ENCODE results near the gene IL17C.

Gene IL17C

GRCh38 chr16:88645941-88646340, 7.6 kb downstream of the IL17C start:
- no peak for DNase-seq (ENCODE audit: low read depth)

DNA sequence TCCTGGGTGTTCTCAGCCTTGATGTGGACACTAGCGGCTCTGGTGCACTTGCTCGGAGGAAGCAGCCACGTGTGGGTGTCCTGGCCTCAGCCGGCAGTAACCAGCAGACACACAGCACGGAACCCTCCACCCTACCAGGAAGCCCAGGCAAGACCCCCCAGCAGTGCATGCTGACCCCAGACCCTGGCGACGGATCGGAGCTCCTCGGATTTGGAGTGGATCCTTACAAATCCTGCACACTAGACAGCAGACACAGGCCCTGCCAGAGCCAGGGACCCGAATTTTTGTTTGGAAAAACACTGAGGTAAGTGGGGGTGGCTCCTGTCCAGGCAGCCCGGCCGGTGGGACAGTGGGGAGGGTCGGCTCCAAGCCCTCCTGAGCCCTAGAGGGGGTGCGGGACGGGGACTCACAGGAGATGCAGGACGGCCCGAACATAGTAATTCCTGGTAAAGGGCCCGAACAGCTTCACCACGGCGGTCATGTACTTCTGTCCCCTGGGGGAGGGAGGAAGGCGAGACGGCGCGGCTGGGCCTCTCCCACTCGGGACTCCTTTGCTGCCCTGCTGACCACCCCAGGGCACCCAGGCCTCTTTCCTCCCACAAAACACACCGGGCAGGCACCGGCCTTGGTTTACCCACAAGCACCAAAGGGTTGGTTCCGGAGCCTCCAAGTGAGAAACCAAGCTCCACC, 8.1 kb downstream of the IL17C start:
- DNase-seq (ENCODE audit: low read depth), result no peak

DNA sequence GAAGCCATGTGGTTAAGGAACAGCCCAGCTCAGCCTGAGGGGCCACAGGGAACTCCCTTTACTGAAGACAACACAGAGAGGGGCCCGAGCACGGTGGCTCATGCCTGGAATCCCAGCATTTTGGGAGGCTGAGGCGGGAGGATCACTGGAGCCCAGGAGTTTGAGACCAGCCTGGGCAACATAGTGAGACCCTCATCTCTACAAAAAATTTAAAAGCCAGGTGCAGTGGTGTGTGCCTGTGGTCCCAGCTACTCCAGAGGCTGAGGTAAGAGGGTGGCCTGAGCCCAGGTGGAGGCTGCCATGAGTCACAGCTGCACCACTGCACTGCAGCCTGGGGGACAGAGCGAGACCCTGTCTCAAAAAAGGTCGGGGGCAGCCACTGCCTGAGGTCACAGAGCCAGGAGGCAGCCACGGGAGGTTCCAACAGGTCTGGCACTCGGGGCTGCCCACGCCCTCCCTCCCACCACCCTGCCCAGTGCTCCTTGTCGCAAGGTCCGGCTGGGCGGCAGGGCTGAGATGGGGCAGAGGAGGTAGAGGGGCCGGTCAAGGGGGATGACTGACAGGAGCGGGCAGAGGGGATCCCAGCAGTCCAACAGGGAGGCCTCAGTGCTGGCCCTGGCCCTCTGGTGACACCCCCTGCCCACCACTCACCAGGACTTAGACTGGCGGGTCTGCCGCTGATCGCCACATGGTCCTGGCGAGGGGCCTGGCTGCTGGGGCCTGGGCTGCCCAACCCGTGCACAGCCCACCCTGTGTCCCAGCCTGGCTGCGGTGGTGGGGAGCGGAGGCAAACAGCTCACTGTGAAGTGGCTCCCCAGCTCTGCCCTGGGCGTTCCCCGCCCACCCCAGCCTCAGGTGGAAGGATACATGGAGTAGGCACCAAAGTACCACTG, 9.1 kb downstream of the IL17C start:
- DNase-seq (ENCODE audit: low read depth), result no peak

GRCh38 chr16:88649195-88649923, 11.0 kb downstream of the IL17C start:
- DNase-seq (ENCODE audit: low read depth), result no peak

DNA sequence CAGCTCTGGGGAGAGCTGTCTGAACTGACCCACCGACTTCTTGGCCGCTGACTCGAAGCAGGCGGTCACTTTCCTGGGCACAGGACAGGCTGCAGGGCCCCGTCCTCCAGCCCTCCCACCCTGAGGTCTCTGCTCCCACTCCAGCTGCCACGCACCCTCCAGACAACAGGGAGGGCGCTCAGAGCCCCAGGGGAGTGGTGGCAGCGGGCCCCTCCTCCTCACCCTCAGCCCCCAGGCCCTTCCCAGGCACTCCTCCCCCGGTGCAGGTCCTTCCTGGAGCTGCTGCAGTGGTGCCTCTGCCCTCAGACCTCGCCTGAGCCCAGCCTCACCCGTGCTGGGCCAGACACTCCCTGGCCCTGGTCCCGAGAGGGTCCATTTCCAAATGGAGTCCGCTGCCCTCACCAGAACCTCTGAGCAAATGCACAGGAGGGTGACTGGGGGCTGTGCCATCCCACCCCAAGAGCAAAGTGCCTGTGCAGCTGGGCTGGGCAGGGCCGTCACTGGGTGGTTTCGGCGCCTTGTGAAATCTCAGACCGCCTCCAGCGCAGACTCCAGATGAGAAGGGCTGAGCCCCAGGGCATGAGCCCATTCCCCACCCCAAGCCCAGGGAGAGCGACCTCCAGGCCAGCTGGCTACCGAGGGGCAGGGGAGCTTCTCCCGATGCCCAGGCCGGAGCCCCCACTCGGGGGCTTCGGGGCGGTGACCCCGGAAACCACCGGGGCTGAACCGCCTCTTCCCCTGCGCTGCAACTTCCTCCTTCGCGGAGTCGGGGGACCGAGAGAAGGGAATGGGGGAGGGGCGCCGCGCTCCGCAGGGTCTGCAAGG, 11.8 kb downstream of the IL17C start:
- DNase-seq (ENCODE audit: low read depth), result no peak

DNA sequence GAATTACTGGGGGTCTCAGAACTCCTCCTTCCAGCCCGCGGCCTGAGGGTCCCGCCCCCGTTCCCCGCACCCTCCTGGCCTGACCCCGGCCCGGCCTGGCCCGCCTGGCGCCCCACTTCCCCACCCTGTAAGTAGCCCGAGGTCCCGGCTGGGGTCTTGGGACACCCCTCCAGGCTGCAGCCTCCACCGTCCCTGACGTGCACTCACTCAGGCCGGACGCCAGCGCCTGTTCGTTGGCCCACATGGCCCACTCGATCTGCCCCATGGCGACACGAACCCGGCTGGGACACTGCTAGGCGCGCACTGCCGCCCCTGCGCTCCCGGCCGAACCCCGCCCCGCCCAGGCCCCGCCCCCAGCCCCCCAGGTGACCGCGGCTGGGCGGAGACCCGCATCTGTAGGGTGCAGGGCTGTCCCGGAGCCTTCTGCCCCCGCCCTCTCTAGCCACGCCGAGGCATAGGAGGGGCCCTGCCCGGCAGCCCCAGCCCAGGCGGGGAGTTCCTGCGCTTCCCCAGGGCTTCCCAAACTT, 12.4 kb downstream of the IL17C start, which contains the start of gene CYBA:
Gene CYBA, minus strand, starts transcription at position 305 of the 527 bp plus-strand sequence. Its CDS starts 40 bp downstream, at position 265.
- DNase-seq (ENCODE audit: low read depth), result peak; percentile 72

GRCh38 chr16:88651276-88651988, 13.1 kb downstream of the IL17C start:
- DNase-seq (ENCODE audit: low read depth), result peak; percentile 66

DNA sequence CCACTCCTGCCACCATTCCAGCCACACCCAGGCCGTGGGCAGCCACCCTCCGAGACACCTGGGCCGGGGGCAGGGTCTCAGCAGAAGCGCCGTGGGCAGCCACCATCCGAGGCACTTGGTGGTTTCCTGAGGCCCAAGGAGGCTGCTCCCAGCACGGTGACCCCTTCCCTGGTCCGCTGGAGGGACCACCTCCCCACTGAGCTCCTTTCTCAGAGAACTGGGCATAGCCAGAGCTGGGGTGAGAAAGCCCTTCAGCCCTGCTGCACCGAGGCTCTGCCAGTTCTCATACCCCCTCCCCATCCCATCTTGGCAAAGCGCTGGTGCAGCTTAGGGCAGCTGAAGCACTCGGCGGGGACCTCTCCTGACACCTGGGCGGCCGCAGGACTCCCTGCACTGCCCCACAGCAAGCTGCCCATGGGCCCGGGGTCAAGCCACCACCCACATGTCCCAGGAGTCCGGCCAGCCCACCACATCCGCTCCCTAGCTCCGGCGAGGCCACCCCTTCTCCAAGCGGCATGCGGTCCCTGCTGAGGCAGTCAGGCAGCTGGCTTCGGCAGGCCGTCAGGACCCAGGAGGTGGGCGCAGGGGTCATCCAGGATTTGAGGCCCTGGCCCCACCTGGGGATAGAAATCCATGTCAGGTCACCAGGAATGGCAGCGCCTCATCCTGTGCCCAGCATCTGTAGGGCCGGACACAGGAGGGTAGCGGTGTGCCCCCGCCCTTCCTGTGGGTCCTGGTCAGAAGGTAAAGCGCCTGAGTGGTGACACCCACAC, 13.8 kb downstream of the IL17C start:
- no peak for DNase-seq (ENCODE audit: low read depth)

- DNase-seq (ENCODE audit: low read depth), result no peak
Measured at GRCh38 chr16:88652762-88653063, 14.3 kb downstream of the IL17C start.

GRCh38 chr16:88653101-88653500, 14.7 kb downstream of the IL17C start:
- DNase-seq (ENCODE audit: low read depth), result no peak

DNA sequence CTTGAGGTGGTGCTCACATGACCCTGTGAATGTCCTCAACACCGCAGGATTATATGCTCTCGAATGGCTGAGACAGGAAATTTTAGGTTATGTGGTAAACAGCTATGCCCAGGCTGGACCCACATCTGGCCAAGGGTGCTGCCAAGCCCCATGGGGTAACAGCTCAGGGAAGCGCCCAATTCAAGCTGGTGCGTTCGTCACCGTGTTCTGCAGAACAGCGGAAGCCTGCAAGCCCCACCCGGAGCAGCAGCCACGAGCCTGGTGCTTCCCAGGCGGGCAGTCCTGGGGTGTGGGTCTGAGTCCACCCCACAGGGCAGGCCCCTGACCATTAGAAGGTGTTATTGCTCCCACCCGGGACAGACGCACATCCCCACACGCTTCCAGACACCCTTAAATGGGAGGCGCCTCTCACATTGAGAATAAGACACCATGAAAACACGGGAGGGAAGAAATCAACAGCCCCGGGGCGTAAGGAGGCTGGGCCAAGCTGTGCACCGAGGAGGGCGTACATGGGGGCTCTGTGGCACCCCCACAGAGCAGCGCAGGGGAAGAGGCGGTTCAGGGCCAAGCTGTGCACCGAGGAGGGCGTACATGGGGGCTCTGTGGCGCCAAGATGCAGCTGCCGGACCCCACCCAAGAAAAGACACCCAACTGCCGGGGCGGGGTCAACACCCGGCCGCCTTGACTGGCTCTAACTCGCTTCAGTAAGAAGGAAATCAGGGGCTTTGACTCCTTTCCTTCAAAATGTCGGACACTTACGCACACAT, 15.4 kb downstream of the IL17C start:
- no peak for DNase-seq (ENCODE audit: low read depth)

- DNase-seq (ENCODE audit: low read depth), result no peak
Measured at GRCh38 chr16:88654363-88655052, 16.1 kb downstream of the IL17C start.

DNA sequence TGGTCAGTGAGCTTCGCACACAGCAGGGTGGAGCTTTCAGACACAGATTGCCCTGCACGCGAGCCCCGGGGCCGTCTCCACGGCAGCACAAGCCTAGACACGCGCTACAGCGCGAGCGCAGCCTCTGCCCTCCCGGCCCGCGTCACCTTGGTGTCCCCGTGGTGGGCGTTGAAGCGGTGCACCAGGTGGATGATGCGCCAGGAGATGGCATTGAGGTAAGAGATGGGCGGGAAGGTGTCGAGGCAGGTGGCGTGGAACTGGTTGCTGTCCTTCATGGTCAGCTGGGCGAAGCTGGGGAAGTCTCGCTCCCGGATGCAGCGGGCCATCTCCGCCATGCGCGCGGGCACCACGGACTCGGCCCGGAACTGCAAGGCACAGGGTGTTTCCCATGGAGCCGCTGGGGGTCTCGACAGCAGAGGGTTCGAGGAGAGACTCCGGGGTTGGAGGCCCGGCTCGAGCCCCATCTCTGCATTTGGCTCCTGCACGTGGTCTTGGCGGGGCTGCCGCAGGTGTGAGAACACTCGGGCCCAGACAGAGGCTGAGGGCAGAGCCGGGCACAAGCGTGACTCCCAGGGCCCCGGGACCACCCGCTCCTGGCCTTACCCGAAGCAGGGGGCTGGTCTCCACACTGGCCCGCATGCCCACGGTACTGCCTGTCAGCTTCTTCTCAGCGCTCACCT, 16.8 kb downstream of the IL17C start:
- no peak for DNase-seq (ENCODE audit: low read depth)

DNA sequence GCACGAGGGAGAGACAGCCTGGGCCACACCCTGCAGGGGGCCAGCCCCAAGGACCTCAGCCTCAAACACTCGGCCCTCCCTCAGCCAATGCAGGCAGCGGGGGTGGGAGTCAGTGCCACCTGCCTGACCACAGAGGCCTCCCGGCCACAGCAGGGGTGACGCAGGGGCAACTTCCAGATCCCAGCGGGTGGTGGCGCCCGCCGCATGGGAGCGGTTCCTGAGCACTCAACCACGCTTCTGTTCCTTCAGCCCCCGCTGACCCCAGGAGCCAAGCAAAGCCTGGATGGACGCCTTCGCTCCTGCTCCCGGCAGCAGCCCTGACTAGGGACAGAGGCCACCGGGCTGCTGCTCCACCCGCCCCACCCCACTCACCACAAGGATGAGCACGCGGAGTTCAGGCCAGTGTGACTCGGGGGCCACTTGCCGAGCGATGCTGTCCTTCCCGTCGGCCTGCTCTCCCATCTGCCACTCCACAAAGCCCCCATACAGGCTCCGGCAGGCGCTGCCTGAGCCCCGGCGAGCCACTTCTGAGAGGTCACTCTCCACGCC, 17.4 kb downstream of the IL17C start:
- DNase-seq (ENCODE audit: low read depth), result no peak

GRCh38 chr16:88656291-88656980, 18.1 kb downstream of the IL17C start:
- DNase-seq (ENCODE audit: low read depth), result no peak

DNA sequence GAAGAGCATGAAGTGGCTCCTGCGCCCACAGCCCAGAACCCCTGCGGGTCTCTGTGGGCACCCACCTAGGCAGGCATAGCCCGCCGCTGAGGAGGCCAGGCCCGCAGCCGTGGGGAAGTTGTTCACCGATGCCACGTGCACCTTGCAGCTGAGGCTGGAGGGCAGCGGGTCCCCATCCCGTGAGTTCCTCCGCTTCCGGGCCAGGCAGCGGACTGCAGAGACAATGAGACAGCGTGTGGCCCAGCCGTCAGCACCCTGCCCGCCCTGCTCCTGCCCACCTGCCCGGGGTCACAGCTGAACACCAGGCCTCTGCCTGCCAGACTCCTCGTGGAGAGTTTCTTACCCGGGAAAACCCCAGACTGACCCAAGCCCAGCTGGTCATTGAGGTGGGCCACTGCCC, 19.0 kb downstream of the IL17C start:
- no peak for DNase-seq (ENCODE audit: low read depth)

DNA sequence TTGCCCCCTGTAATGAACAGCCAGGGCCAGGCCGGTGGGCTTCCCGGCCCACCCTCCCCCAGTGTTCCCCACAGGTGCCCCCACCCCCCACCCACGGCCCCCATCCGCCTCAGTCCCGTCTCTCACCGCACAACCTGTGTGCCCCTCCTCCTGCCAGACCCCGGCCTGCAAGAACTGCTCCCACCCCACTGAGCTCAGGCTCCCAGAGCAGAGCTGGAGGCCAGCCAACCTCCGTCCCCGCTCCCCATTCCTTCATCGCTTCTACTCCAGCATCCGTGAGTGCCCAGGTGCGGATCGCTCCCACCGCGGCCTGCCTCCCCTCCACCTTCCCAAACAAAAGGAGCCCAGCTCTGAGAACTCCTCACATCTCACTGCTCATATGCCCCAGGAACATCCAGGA, 20.3 kb downstream of the IL17C start:
- no peak for DNase-seq (ENCODE audit: low read depth)

Data from T-helper 22 cell (primary cell).